Measurements from ENCODE around the gene MAP1B.

Gene MAP1B

DNA sequence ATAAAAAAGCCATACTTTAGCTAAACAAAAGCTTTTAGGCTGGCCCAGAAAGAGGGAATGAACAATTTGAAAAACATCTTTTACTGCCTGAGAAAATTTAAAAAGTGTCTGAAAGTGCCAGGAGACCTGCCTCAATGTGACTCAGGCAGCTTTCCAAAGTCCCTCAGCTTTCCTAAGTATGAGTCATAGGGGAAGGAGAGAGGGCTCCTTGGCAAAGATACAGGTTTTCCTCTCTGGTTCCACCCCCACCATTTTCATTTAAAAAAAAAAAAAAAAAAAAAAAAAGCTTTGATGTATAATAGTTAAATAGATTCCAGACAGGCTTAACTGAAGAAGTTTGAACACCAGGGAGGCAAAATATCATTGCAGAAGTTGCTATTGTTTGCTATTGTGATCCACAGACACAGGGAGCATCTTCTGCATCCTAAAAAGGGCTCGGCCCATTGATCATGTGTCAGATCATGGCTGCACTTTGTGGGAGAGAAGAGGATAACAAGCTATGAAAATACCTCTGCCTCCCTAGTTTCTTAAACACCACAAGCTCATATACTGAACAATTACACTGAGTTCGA, 141.2 kb downstream of the MAP1B start:
- in situ Hi-C loops (cut with MboI; ENCODE audit: low pct_unique_long_range_greater_than_20kb, low sequenced_read_pairs, unreplicated experiment): loop anchor here (10.0 kb wide), 1 partner anchor 114 kb away; no protein-coding TSS in a partner anchor
- DNase-seq (ENCODE audit: low spot score): no peak
- TF ChIP-seq, protein P1, sequence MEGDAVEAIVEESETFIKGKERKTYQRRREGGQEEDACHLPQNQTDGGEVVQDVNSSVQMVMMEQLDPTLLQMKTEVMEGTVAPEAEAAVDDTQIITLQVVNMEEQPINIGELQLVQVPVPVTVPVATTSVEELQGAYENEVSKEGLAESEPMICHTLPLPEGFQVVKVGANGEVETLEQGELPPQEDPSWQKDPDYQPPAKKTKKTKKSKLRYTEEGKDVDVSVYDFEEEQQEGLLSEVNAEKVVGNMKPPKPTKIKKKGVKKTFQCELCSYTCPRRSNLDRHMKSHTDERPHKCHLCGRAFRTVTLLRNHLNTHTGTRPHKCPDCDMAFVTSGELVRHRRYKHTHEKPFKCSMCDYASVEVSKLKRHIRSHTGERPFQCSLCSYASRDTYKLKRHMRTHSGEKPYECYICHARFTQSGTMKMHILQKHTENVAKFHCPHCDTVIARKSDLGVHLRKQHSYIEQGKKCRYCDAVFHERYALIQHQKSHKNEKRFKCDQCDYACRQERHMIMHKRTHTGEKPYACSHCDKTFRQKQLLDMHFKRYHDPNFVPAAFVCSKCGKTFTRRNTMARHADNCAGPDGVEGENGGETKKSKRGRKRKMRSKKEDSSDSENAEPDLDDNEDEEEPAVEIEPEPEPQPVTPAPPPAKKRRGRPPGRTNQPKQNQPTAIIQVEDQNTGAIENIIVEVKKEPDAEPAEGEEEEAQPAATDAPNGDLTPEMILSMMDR (IDR thresholded peaks at IDR 0.05; ENCODE audit: extremely low read depth, insufficient read depth, missing control alignments): no peak

DNA sequence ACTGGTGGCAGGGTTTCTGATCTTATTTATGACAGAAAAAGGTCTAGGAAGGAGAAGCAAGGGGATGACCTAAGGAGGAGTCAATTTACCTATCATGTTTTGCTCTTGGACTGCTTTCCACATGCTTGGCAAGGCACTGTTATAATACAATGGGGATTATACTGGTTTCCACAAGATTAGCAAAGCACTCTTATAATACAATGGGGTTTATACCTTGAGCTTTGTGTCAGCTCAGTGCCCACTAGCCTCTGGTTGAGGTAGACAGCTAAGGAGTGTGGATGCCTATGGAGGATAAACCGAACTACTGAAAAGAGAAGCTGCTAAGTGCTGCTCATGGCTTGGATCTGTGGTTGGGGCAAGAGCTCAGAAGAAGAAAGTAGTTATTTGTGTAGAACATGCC, 144.1 kb downstream of the MAP1B start:
- no peak for DNase-seq (ENCODE audit: low spot score)
- in situ Hi-C loops (cut with MboI; ENCODE audit: low pct_unique_long_range_greater_than_20kb, low sequenced_read_pairs, unreplicated experiment): no loop called here
- TF ChIP-seq, protein P1 (IDR thresholded peaks at IDR 0.05; ENCODE audit: extremely low read depth, insufficient read depth, missing control alignments): no peak

DNA sequence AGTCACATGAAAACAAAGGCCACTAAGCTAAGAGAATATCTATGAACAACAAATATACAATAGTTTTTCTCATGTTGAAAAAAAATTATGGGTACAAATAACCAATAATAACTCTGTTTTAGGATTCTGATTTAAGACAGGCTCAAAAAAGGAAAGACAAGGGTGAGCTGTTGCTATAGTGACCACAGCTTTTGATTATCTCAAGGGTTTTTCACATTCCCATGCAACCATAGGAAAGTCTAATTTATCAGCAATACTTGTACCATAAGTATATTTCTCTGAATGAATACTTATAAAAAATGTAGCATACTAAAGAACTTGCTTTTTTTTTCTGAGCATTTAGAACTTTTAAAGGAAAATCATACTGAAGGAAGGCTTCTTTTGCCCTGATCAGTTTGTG, 144.7 kb downstream of the MAP1B start:
- in situ Hi-C loops (cut with MboI; ENCODE audit: low pct_unique_long_range_greater_than_20kb, low sequenced_read_pairs, unreplicated experiment): no loop called here
- DNase-seq (ENCODE audit: low spot score): no peak
- TF ChIP-seq, protein P1 (IDR thresholded peaks at IDR 0.05; ENCODE audit: extremely low read depth, insufficient read depth, missing control alignments): no peak

DNA sequence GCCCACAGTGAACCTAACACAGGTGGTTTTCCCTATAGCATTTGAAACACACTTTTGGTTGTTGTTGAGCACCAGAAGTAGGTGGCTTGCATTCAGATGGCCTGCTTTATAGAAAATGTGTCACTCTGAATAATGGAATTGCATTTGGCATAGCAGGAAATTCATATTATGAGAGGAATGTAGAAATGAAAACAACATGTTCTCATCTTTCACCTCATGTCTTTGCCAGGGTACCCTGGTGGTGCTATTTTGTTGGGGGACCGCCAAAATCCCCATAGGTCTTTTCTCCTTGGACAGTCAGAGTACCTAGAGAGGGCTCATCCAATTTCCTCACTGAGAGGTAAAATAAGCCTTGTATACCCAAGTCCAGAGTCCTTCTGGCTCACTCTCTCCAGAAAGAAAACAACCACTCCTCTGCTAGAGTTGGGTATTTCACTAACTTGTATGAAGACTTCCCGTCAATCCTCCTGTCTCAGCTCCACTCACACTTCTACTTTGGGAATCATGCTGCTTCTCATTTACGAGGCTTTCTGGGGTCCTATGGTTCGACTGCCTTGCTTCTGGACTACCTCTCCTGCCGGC, 145.4 kb downstream of the MAP1B start:
- DNase-seq (ENCODE audit: low spot score): no peak
- in situ Hi-C loops (cut with MboI; ENCODE audit: low pct_unique_long_range_greater_than_20kb, low sequenced_read_pairs, unreplicated experiment): no loop called here
- TF ChIP-seq, protein P1 (IDR thresholded peaks at IDR 0.05; ENCODE audit: extremely low read depth, insufficient read depth, missing control alignments): no peak

DNA sequence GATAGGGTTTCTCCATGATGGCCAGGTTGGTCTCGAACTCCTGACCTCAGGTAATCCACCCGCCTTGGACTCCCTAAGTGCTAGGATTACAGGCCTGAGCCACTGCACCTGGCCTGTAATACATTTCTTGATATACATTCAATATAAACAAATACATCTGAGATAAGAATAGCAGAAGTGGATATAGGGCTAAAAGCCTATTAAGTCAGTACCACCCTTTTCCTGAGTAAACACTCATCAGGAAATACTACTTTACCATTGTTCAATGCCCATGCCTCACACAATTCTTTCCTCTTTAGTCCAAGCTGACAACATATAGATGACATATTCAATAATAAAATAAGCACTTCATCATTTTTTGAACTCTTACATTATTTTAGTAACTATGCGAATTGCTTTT, 148.0 kb downstream of the MAP1B start:
- DNase-seq (ENCODE audit: low spot score): no peak
- in situ Hi-C loops (cut with MboI; ENCODE audit: low pct_unique_long_range_greater_than_20kb, low sequenced_read_pairs, unreplicated experiment): no loop called here
- TF ChIP-seq, protein P1 (IDR thresholded peaks at IDR 0.05; ENCODE audit: extremely low read depth, insufficient read depth, missing control alignments): no peak

DNA sequence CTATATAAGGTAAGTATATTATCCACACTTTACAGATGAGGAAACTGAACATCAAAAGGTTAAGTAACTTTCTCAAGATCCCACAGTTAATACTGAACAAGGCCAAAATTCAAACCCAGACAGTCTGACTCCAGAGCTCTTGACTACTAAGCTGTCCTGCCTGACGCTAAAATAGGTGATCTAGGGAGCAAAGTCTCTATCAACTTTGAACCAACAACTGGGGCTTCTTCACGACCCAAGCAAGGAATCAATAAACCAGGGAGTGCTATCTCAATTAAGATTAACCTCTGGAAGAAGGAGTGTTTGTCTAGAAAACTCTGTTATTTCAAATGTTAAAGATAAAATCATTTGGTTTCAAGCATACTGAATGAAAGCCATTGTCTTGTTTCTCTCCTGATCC, 148.4 kb downstream of the MAP1B start:
- no peak for DNase-seq (ENCODE audit: low spot score)
- in situ Hi-C loops (cut with MboI; ENCODE audit: low pct_unique_long_range_greater_than_20kb, low sequenced_read_pairs, unreplicated experiment): no loop called here
- TF ChIP-seq, protein P1 (IDR thresholded peaks at IDR 0.05; ENCODE audit: extremely low read depth, insufficient read depth, missing control alignments): no peak

Data from GM13977 (cell line).